ENCODE results near the gene ZC3H7A. TPM values are rescaled to one million over a fixed set of nuclear protein-coding genes. Genes with fewer than 3 reads are reported as not detected.
A peak's percentile ranks its signal among the peaks of the same experiment; 100 is the strongest.

The ZC3H7A gene, protein sequence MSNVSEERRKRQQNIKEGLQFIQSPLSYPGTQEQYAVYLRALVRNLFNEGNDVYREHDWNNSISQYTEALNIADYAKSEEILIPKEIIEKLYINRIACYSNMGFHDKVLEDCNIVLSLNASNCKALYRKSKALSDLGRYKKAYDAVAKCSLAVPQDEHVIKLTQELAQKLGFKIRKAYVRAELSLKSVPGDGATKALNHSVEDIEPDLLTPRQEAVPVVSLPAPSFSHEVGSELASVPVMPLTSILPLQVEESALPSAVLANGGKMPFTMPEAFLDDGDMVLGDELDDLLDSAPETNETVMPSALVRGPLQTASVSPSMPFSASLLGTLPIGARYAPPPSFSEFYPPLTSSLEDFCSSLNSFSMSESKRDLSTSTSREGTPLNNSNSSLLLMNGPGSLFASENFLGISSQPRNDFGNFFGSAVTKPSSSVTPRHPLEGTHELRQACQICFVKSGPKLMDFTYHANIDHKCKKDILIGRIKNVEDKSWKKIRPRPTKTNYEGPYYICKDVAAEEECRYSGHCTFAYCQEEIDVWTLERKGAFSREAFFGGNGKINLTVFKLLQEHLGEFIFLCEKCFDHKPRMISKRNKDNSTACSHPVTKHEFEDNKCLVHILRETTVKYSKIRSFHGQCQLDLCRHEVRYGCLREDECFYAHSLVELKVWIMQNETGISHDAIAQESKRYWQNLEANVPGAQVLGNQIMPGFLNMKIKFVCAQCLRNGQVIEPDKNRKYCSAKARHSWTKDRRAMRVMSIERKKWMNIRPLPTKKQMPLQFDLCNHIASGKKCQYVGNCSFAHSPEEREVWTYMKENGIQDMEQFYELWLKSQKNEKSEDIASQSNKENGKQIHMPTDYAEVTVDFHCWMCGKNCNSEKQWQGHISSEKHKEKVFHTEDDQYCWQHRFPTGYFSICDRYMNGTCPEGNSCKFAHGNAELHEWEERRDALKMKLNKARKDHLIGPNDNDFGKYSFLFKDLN
- total RNA-seq: 10 to 100 TPM; 29.0 to 32.1 TPM

DNA sequence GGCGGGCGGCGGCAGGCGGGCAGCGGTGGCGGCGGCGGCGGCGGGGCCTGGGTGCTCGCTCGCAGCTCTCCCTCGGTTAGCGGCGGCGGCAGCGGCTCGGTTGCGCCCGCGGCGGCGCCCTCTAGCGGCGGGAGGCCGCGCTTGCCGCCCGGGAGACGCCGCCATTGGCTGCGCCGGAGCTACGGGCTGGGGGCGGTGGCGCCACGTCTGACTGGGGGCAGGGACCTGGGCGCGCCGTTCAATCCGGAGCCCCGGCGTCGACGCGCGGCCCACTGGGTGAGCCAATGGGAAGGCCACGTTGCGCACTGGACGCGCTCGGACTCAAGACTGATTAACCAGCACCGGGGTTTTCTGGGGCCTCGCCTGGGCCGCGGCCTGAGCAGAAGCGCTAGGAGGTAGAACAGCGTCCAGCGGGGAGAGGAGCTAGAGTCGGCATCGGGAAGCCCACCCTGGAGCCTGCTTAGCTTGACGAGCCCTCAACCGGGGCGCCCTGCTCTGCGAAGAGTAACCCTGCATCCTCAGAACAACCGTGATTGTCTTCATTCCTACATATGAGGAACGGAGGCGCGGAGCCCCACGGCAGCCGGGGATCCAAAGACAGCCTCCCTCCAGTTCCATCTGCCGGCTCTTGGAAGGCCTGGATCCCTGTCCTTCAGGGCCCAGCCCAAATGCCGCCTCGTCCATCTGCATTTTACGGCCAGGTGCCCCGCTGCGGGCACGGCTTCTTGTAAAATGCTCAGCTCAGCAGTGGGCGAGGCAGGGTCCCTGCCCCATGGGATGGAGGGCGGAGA, at the start of gene ZC3H7A:
TSS of gene ZC3H7A (minus strand) at position 93 of the 791 bp plus-strand sequence. CDS start 14,904 bp downstream, outside the sequence.
- Histone ChIP-seq H3K9me3 (no peaks in the 10 kb centered on the region), H3K27ac (peak within 1 kb of the TSS; percentile 98 to 100), H3K36me3 (no peaks in the 10 kb centered on the region), H3K27me3 (no peaks in the 10 kb centered on the region), H3K4me3 (peak within 1 kb of the TSS; percentile 82 to 89), H3K4me1 (peaks cover 0 to 66% of the 10 kb centered on the region in 2 donors)
- peak; percentile 97 for DNase-seq (ENCODE audit: low spot score)
- peak; percentile 82 to 89 for TF ChIP-seq CTCF (IDR thresholded peaks at IDR 0.05)

DNA sequence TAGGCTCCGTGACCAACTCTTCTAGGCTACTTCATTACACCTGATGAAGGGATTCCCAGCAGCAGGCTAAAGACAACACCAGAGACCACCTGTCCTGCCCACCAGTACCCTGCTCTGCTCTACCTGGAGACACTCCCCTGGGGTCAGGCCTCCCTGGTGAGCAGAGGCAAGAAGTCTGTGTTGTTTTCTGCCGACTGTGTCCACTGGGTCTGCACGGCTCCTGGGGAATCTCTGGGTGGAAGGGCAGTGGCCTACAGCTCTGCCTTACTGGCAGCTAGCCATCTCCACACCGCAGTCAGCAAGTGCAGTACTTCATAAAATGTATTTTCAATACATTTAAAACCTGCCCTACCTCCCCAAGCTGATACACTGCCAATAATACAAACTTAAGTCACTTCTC, 47.4 kb upstream of the ZC3H7A start:
- no peak for DNase-seq (ENCODE audit: low spot score)
- no peaks in the 10 kb centered on the region for H3K9me3 ChIP-seq
- peaks cover 0 to 11% of the 10 kb centered on the region in 2 donors for H3K4me1 ChIP-seq
- no peaks in the 10 kb centered on the region for H3K27me3 ChIP-seq
- no peak overlapping the region for H3K4me3 ChIP-seq
- TF ChIP-seq CTCF (IDR thresholded peaks at IDR 0.05): no peak
- peaks cover 91% of the 10 kb centered on the region for H3K36me3 ChIP-seq
- H3K27ac ChIP-seq: no peak overlapping the region

DNA sequence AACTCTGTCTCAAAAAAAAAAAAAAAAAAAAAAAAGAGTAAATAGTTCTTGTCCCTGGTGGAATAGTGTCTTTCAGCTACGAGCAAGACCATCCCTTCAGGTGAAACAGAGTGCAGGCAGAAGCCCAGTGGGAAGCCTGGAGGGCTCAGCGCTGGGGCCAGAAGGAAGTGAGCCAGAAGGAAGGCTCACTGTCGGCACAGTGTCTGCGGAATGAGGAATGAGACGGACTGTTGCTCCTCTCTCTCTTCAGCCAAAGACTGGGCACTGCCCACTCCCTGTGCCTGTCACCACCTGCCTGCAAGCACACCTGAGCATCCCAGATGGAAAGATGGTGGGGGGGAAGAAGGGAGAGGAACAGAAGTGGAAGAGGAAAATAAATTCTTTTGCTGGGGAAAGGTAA, 46.8 kb upstream of the ZC3H7A start:
- peaks cover 0 to 7% of the 10 kb centered on the region in 2 donors for H3K4me1 ChIP-seq
- H3K27ac ChIP-seq: no peak overlapping the region
- H3K4me3 ChIP-seq: no peak overlapping the region
- no peak for DNase-seq (ENCODE audit: low spot score)
- no peaks in the 10 kb centered on the region for H3K27me3 ChIP-seq
- peaks cover 91% of the 10 kb centered on the region for H3K36me3 ChIP-seq
- no peak for TF ChIP-seq CTCF (IDR thresholded peaks at IDR 0.05)
- no peaks in the 10 kb centered on the region for H3K9me3 ChIP-seq

DNA sequence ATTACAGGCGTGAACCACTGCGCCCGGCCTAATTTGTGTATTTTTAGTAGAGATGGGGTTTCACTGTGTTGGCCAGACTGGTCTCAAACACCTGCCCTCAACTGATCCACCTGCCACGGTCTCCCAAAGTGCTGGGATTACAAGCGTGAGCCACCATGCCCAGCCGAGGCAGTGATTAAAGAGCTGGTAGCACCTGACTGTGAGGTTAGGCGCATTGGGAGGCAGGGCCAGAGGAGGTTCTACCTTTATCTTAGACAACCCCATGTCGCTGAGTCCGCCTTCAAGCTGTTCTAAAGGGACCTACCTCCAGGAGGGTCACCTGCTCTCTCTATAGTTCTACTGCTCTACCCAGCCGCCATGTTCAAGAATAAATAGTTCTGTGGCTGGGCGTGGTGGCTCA, 46.1 kb upstream of the ZC3H7A start:
- TF ChIP-seq CTCF (IDR thresholded peaks at IDR 0.05): no peak
- DNase-seq (ENCODE audit: low spot score): no peak
- Histone ChIP-seq H3K9me3 (no peaks in the 10 kb centered on the region), H3K27me3 (no peaks in the 10 kb centered on the region), H3K4me1 (no peaks in the 10 kb centered on the region), H3K4me3 (no peak overlapping the region), H3K36me3 (peaks cover 97% of the 10 kb centered on the region), H3K27ac (no peak overlapping the region)

DNA sequence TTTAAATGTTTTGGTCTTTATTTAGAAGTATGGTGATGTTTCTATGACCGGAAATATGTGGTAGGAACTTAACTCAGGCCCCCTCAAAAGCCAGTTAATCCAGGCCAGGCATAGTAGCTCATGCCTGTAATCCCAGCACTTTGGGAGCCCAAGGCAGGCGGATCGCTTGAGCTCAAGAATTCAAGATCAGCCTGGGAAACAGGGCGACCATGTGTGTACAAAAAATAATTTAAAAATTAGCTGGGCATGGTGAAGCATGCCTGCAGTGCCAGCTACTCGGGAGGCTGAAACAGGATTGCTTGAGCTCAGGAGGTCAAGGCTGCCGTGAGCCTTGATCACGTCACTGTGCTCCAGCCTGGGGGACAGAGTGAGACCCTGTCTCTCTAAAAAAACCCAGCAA, 44.0 kb upstream of the ZC3H7A start:
- no peaks in the 10 kb centered on the region for H3K9me3 ChIP-seq
- H3K36me3 ChIP-seq: peaks cover 98% of the 10 kb centered on the region
- H3K4me1 ChIP-seq: no peaks in the 10 kb centered on the region
- TF ChIP-seq CTCF (IDR thresholded peaks at IDR 0.05): no peak
- DNase-seq (ENCODE audit: low spot score): no peak
- no peak overlapping the region for H3K27ac ChIP-seq
- H3K27me3 ChIP-seq: no peaks in the 10 kb centered on the region
- H3K4me3 ChIP-seq: no peak overlapping the region

All from right atrium auricular region (tissue), 2 donors.